ENCODE data around the gene ANKS1B.

Gene ANKS1B

DNA sequence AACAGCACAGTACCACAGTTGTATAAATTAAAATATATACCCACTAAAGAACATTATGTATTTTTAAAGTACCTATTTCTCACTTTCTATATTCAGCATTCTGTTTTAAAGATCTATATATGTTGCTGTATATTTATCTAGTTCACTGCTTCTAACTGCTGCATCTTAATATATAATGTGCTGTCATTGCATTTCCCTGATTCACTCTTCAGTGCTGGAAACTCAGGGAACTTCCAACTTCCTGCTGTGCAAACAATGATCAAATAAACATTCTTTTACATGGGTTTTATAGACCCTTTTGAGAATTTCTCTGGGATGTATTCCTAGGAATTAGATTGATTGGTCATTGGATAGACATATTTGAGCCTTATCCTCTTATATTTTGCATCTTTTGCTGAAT lies 960.5 kb downstream of the ANKS1B start:
- H3K9me3 ChIP-seq (ENCODE audit: control insufficient read depth in 2 of 2, low read length in 2 of 2) = no peaks in the 10 kb centered on the region
- no peaks in the 10 kb centered on the region for H3K4me1 ChIP-seq (ENCODE audit: control insufficient read depth in 2 of 2, insufficient read depth in 2 of 2, low read length in 2 of 2)
- H3K9ac ChIP-seq (ENCODE audit: low read depth in 1 of 2, low read length in 2 of 2) = no peak overlapping the region
- H3K4me3 ChIP-seq (ENCODE audit: low read length in 2 of 2) = no peak overlapping the region
- no peaks in the 10 kb centered on the region for H3K36me3 ChIP-seq (ENCODE audit: control insufficient read depth in 2 of 2, insufficient read depth in 2 of 2, low read length in 2 of 2)
- H3K27me3 ChIP-seq (ENCODE audit: control insufficient read depth in 2 of 2, insufficient read depth in 2 of 2, low read length in 2 of 2) = no peaks in the 10 kb centered on the region
- H3K27ac ChIP-seq (ENCODE audit: low read depth in 2 of 2, low read length in 2 of 2) = no peak overlapping the region

DNA sequence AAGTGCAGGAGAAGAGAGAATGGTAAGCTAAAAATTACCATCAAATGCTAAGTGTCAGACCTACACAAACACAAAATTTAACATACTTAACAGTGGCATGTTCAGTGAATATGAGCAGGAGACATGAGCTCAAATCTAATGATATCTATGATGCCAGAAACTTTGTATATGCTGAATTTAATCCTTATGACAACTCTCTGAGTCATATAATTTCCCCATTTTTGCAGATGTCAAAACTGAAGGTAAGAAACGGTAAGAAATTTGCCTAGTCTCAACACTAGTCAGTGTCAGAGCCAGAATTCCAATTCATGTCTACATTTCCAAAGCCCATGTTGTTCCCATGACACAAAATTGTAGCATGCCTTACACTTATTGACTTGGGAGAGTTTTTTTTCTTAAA lies 963.9 kb downstream of the ANKS1B start:
- H3K27me3 ChIP-seq (ENCODE audit: control insufficient read depth in 2 of 2, insufficient read depth in 2 of 2, low read length in 2 of 2) = no peaks in the 10 kb centered on the region
- H3K27ac ChIP-seq (ENCODE audit: low read depth in 2 of 2, low read length in 2 of 2) = no peak overlapping the region
- H3K36me3 ChIP-seq (ENCODE audit: control insufficient read depth in 2 of 2, insufficient read depth in 2 of 2, low read length in 2 of 2) = no peaks in the 10 kb centered on the region
- H3K9ac ChIP-seq (ENCODE audit: low read depth in 1 of 2, low read length in 2 of 2) = no peak overlapping the region
- H3K4me3 ChIP-seq (ENCODE audit: low read length in 2 of 2) = no peak overlapping the region
- H3K9me3 ChIP-seq (ENCODE audit: control insufficient read depth in 2 of 2, low read length in 2 of 2) = no peaks in the 10 kb centered on the region
- no peaks in the 10 kb centered on the region for H3K4me1 ChIP-seq (ENCODE audit: control insufficient read depth in 2 of 2, insufficient read depth in 2 of 2, low read length in 2 of 2)

DNA sequence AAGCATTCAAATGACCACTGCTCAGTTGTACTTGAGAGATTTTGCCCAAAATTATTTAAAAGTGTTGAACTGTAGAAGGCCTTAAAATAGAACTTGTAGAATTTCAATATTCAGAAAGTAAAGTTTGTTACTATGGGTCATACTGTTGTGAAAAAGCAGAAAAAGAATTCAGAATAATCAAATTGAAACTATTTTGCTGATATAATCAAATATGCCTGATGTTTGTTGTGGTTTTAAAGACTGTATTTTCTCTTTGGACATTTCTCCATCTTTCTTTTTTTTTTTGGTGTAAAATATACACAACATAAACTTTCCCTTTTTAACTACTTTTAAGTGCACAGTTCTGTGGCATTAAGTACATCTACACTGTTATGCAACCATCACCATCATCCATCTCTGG lies 964.9 kb downstream of the ANKS1B start:
- Histone ChIP-seq H3K36me3 (ENCODE audit: control insufficient read depth in 2 of 2, insufficient read depth in 2 of 2, low read length in 2 of 2) (no peaks in the 10 kb centered on the region), H3K9ac (ENCODE audit: low read depth in 1 of 2, low read length in 2 of 2) (no peak overlapping the region), H3K27me3 (ENCODE audit: control insufficient read depth in 2 of 2, insufficient read depth in 2 of 2, low read length in 2 of 2) (no peaks in the 10 kb centered on the region), H3K4me3 (ENCODE audit: low read length in 2 of 2) (no peak overlapping the region), H3K27ac (ENCODE audit: low read depth in 2 of 2, low read length in 2 of 2) (no peak overlapping the region), H3K4me1 (ENCODE audit: control insufficient read depth in 2 of 2, insufficient read depth in 2 of 2, low read length in 2 of 2) (no peaks in the 10 kb centered on the region), H3K9me3 (ENCODE audit: control insufficient read depth in 2 of 2, low read length in 2 of 2) (no peaks in the 10 kb centered on the region)

DNA sequence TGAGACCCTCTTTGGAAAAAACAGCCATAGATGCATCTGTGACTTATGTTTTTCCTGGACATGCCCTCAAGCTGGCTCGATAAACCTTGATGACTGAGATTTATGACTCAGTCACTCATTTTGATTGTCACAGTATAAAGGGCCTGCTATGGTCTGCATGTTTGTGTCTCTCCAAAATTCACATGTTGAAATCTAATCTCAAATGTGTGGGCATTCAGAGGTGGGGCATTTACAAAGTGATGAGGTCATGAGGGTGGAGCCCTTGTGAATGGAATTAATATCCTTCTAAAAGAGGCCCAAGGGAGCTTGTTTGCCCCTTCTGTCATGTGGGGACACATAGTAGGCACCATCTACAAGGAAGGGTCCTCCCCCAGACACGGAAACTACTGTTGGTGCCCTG lies 966.8 kb downstream of the ANKS1B start:
- Histone ChIP-seq H3K36me3 (ENCODE audit: control insufficient read depth in 2 of 2, insufficient read depth in 2 of 2, low read length in 2 of 2) (no peaks in the 10 kb centered on the region), H3K27me3 (ENCODE audit: control insufficient read depth in 2 of 2, insufficient read depth in 2 of 2, low read length in 2 of 2) (no peaks in the 10 kb centered on the region), H3K9me3 (ENCODE audit: control insufficient read depth in 2 of 2, low read length in 2 of 2) (no peaks in the 10 kb centered on the region), H3K27ac (ENCODE audit: low read depth in 2 of 2, low read length in 2 of 2) (no peak overlapping the region), H3K9ac (ENCODE audit: low read depth in 1 of 2, low read length in 2 of 2) (no peak overlapping the region), H3K4me3 (ENCODE audit: low read length in 2 of 2) (no peak overlapping the region), H3K4me1 (ENCODE audit: control insufficient read depth in 2 of 2, insufficient read depth in 2 of 2, low read length in 2 of 2) (no peaks in the 10 kb centered on the region)

DNA sequence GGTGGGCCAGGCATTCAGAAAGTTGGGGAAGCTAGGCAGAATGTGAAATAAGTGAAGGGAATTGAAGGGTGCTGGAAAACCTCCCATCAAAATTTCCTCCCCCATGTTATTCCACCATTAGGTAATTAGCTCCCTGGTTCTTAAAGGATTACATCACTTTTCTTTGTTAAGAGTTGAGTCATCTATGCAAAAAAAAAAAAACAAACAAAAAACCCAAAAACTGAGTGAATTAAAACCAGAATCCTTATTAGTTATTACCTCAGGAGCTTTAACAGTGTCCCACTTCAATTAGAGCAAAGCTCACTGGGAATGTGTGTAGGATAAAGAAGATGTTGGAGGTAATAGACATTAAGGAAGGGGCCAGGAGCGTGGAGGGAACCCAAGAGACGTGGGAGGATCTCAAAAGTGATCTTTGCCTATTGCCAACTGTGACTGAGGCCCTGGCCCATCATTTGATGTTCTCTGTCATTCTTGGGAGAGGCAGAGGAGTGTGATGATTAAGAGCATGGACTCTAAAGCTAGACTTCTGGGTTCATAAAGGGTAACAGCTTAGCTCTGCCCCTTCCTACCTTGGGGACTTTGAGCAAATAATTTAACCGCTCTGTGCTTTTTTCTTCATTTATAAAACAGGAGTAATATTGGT lies 975.0 kb downstream of the ANKS1B start:
- H3K27ac ChIP-seq (ENCODE audit: low read depth in 2 of 2, low read length in 2 of 2) = no peak overlapping the region
- no peak overlapping the region for H3K4me3 ChIP-seq (ENCODE audit: low read length in 2 of 2)
- no peaks in the 10 kb centered on the region for H3K27me3 ChIP-seq (ENCODE audit: control insufficient read depth in 2 of 2, insufficient read depth in 2 of 2, low read length in 2 of 2)
- no peaks in the 10 kb centered on the region for H3K36me3 ChIP-seq (ENCODE audit: control insufficient read depth in 2 of 2, insufficient read depth in 2 of 2, low read length in 2 of 2)
- no peak overlapping the region for H3K9ac ChIP-seq (ENCODE audit: low read depth in 1 of 2, low read length in 2 of 2)
- no peaks in the 10 kb centered on the region for H3K4me1 ChIP-seq (ENCODE audit: control insufficient read depth in 2 of 2, insufficient read depth in 2 of 2, low read length in 2 of 2)
- H3K9me3 ChIP-seq (ENCODE audit: control insufficient read depth in 2 of 2, low read length in 2 of 2) = no peaks in the 10 kb centered on the region

DNA sequence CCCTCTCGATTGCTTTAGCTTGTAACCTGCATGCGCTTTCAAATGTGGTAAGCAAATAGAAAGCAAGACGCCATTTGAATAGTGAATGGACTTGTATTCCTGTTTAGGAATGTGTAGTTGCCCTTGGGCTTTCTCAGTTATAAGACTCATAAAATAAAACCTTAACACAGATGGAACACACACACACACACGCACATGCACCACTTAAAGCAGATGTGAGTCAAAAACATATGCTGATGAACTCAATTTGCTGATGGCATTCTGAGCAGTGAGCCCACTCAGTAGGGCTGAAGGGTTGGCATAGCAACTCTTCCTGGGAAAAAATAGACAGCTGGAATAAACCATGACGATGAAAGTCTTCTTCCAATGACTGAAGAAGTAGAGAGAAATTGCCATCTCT lies 979.1 kb downstream of the ANKS1B start:
- no peaks in the 10 kb centered on the region for H3K27me3 ChIP-seq (ENCODE audit: control insufficient read depth in 2 of 2, insufficient read depth in 2 of 2, low read length in 2 of 2)

DNA sequence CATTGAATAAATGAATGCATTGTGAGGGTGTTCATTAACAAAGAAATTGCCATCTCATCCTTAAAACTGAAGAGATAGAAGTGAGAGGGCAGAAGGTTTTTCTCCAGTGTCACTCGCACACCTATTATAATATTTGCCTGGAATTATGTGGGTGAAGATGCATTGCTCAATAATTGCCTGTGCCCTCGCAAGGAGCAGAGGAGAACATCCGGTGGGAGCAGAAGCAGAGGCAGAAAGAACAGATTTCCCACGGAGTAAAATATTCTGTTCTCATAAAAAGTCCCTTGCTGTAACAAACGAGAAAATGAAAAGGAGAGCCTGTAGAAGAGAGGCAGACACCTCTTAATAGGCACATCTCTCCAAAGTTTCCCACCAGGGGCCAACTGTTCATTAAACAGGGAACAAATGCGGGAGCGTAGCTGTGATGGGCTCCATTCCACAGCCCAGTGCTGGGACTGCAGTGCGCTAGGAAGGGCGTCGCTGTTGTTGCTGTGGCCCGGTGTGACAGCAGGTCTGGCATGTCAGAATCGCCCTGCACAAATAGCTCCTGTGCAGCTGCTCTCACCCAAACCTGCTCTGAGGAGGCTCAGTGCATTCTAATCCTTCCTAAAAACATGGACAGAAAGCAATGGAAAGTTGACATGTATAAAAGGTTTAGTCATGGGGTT lies 979.8 kb downstream of the ANKS1B start:
- Histone ChIP-seq H3K27ac (ENCODE audit: low read depth in 2 of 2, low read length in 2 of 2) (no peak overlapping the region), H3K9me3 (ENCODE audit: control insufficient read depth in 2 of 2, low read length in 2 of 2) (no peaks in the 10 kb centered on the region), H3K27me3 (ENCODE audit: control insufficient read depth in 2 of 2, insufficient read depth in 2 of 2, low read length in 2 of 2) (no peaks in the 10 kb centered on the region), H3K9ac (ENCODE audit: low read depth in 1 of 2, low read length in 2 of 2) (no peak overlapping the region), H3K36me3 (ENCODE audit: control insufficient read depth in 2 of 2, insufficient read depth in 2 of 2, low read length in 2 of 2) (no peaks in the 10 kb centered on the region), H3K4me1 (ENCODE audit: control insufficient read depth in 2 of 2, insufficient read depth in 2 of 2, low read length in 2 of 2) (no peaks in the 10 kb centered on the region), H3K4me3 (ENCODE audit: low read length in 2 of 2) (no peak overlapping the region)

More for the DNA sequence above, 979.1 kb downstream of the ANKS1B start:
- no peak overlapping the region for H3K27ac ChIP-seq (ENCODE audit: low read depth in 2 of 2, low read length in 2 of 2)
- H3K4me1 ChIP-seq (ENCODE audit: control insufficient read depth in 2 of 2, insufficient read depth in 2 of 2, low read length in 2 of 2) = no peaks in the 10 kb centered on the region
- H3K4me3 ChIP-seq (ENCODE audit: low read length in 2 of 2) = no peak overlapping the region
- no peak overlapping the region for H3K9ac ChIP-seq (ENCODE audit: low read depth in 1 of 2, low read length in 2 of 2)
- H3K36me3 ChIP-seq (ENCODE audit: control insufficient read depth in 2 of 2, insufficient read depth in 2 of 2, low read length in 2 of 2) = no peaks in the 10 kb centered on the region
- H3K9me3 ChIP-seq (ENCODE audit: control insufficient read depth in 2 of 2, low read length in 2 of 2) = no peaks in the 10 kb centered on the region

DNA sequence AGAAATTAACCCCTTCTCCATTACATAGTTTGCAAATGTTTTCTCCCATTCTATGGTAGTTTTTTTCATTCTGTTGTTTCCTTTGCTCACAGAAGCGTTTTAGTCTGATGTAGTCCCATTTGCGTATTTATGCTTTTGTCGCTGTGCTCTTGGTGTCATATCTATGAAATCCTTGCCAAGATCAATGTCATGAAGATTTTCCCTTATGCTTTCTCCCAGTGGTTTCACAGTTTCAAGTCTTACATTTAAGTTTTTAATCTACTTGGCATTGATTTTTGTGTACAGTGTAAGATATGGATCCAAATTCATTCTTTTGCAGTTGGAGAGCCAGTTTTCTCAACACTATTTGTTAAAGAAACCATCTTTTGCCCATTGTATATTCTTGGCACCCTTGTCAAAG lies 982.0 kb downstream of the ANKS1B start:
- no peaks in the 10 kb centered on the region for H3K36me3 ChIP-seq (ENCODE audit: control insufficient read depth in 2 of 2, insufficient read depth in 2 of 2, low read length in 2 of 2)
- no peak overlapping the region for H3K27ac ChIP-seq (ENCODE audit: low read depth in 2 of 2, low read length in 2 of 2)
- H3K4me1 ChIP-seq (ENCODE audit: control insufficient read depth in 2 of 2, insufficient read depth in 2 of 2, low read length in 2 of 2) = no peaks in the 10 kb centered on the region
- H3K4me3 ChIP-seq (ENCODE audit: low read length in 2 of 2) = no peak overlapping the region
- H3K9me3 ChIP-seq (ENCODE audit: control insufficient read depth in 2 of 2, low read length in 2 of 2) = no peaks in the 10 kb centered on the region
- H3K27me3 ChIP-seq (ENCODE audit: control insufficient read depth in 2 of 2, insufficient read depth in 2 of 2, low read length in 2 of 2) = no peaks in the 10 kb centered on the region
- no peak overlapping the region for H3K9ac ChIP-seq (ENCODE audit: low read depth in 1 of 2, low read length in 2 of 2)

DNA sequence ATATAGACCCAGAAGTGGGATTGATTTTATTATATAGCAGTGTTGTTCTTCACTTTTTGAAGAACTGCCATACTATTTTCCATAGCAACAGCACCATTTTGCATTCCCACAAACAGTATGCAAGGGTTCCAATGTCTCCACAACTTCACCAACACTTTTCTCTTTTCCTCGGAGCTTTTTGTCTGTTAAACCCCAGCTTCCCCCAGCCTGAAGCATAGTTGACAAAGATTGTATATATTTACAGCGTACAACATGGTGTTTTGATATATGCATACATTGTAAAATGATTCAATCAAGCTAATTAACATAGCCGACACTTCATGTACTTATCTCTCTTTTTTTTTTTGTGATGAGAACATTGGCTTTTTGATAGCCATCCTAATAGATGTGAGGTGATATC lies 982.6 kb downstream of the ANKS1B start:
- H3K36me3 ChIP-seq (ENCODE audit: control insufficient read depth in 2 of 2, insufficient read depth in 2 of 2, low read length in 2 of 2) = no peaks in the 10 kb centered on the region
- no peaks in the 10 kb centered on the region for H3K27me3 ChIP-seq (ENCODE audit: control insufficient read depth in 2 of 2, insufficient read depth in 2 of 2, low read length in 2 of 2)
- no peak overlapping the region for H3K4me3 ChIP-seq (ENCODE audit: low read length in 2 of 2)
- H3K27ac ChIP-seq (ENCODE audit: low read depth in 2 of 2, low read length in 2 of 2) = no peak overlapping the region
- no peak overlapping the region for H3K9ac ChIP-seq (ENCODE audit: low read depth in 1 of 2, low read length in 2 of 2)
- no peaks in the 10 kb centered on the region for H3K4me1 ChIP-seq (ENCODE audit: control insufficient read depth in 2 of 2, insufficient read depth in 2 of 2, low read length in 2 of 2)
- H3K9me3 ChIP-seq (ENCODE audit: control insufficient read depth in 2 of 2, low read length in 2 of 2) = no peaks in the 10 kb centered on the region

DNA sequence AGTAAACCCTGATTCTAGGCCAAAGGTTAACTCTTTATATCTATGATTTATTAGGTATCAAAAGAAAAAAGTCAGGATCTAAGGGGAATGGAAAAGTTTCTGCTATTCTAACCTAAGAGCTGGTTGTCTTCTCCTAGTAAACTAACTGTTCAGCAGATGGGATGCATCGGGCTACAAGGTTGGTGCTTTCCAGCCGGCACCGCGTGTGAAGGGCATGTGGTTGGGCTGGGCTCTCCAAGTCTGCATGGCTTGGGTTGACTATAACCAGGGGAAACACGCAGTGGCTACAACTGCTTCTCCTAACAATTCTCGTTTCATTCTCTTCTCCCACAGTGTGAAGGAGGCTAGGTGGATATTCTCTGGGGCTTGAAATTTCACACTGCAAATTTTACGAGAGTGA lies 985.2 kb downstream of the ANKS1B start:
- no peaks in the 10 kb centered on the region for H3K4me1 ChIP-seq (ENCODE audit: control insufficient read depth in 2 of 2, insufficient read depth in 2 of 2, low read length in 2 of 2)
- no peak overlapping the region for H3K9ac ChIP-seq (ENCODE audit: low read depth in 1 of 2, low read length in 2 of 2)
- H3K27me3 ChIP-seq (ENCODE audit: control insufficient read depth in 2 of 2, insufficient read depth in 2 of 2, low read length in 2 of 2) = no peaks in the 10 kb centered on the region
- no peak overlapping the region for H3K27ac ChIP-seq (ENCODE audit: low read depth in 2 of 2, low read length in 2 of 2)
- H3K9me3 ChIP-seq (ENCODE audit: control insufficient read depth in 2 of 2, low read length in 2 of 2) = no peaks in the 10 kb centered on the region
- no peaks in the 10 kb centered on the region for H3K36me3 ChIP-seq (ENCODE audit: control insufficient read depth in 2 of 2, insufficient read depth in 2 of 2, low read length in 2 of 2)
- no peak overlapping the region for H3K4me3 ChIP-seq (ENCODE audit: low read length in 2 of 2)

Measured in mucosa of rectum (tissue), 2 donors.